Measurements from ENCODE around the gene NUDT13.

GRCh38 chr10:73159038-73159648 lies 48.9 kb downstream of the NUDT13 start:
- TF ChIP-seq CTCF (IDR thresholded peaks at IDR 0.05) (peak; percentile 91), ZFX (IDR thresholded peaks at IDR 0.05; ENCODE audit: borderline replicate concordance) (no peak)
